HG03558 (cell line): ENCODE data around the gene CRACR2A.

Experiments
- ATAC-seq: cut with Tn5 transposase; IDR thresholded peaks from one replicate; pipeline ENCODE4 v1.9.1; 2021; ENCODE audit warnings: moderate number of reproducible peaks; ENCODE audit not compliant: unreplicated experiment; ENCODE audit errors: extremely low read depth

The CRACR2A gene

DNA sequence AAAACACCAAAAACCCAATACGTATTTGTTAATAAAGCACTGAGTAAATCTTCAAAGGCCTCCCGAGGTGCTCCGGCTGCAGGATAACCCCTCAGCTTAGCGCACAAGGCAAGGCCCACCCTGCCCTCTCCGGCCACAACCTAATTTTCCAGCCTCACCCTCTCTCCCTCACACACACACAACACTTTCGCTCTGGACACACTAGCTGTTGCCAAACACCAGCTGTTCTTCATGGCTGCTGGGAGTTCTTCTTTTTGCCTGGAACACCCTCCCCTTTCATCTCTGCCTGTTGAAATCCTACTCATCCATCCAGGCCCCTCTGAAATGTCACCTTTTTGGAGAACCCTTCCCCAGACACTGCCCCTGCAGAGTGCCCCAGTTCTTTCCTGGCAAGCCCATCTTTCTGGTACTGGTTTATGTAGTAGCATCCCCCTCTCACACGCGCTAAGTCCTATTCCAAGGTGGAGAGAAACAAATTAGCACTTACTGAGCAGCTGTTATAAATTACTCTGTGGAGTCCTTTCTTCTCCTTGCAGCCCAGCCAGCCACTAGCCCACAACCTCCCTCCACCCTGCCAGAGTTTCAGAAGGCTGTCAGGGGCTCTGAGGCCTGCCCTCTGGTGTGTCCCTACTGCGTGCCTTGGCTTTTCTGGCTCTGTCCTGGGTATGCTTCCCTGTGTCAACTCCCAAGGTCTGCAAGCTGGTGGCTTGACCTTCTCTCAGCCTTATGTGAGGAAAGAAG lies 805 bp upstream of the CRACR2A start:
- no peak for ATAC-seq

DNA sequence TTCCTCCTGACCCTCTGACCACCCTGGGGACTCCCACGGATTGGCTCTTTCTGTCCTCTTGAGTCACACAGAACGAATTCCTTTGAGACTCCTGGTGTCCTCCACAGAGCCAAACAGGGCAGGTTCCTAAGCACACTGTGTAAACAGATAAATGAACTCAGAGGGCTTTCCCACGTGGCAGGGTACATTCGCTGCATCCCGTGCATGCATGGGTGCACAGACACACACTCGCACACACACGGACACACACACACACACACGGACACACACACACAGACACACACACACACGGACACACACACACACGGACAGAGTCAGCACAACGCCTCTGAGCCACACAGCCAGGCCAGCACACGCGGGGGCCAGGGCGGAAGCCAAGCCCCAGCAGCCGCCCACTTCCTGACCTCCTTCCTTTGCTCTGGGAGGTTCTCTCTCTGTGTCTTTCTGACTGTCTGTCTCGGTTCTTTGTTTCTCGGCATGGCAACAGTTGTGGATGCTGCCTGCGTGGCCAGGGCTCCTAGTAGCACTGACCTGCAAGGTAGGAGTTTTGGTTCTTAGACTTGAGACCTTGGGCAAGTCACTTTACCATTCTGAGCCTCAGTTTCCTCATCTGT lies 706 bp downstream of the CRACR2A start:
- ATAC-seq = peak; percentile 24

DNA sequence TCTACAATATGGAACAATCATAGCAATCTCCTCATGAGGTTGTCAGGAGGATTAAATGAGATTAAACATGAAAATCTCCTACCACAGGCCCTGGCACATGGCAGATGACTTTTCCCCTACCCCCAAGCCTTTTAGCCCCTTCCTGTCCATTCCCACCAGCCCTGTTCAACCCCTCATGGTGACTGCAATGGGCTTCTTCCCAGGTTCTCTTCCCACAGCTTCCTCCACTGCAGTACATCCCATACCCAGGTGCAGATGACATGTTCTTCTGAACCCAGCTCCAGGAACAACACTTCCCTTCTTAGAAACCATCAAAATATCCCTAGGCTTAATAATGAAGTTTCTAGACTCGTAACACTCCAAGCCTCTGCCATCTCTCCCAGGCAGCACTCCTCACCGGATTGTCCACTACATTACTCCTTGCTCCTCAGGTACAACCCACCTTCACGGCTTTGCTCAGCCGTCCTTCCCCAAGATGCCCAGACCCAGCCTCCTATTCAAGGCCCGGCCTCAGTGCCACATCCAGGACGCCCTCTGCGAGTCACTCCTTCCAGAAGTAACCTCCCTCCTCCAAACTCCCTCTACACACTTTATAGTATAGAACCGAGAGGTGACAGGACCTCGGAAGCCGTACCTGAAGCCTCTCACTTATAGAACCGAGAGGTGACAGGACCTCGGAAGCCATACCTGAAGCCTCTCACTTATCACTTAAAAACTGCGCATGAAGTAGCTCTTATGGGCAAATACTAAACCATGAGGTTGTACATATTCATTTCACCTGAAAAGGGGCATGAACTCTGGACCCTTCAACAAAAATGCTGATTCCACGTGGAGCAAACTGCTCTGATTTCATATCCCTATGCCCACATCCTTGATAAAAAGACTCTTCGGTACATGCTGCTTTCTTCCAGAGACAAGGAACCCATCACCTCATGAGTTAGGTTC lies 1.5 kb downstream of the CRACR2A start:
- ATAC-seq = no peak

DNA sequence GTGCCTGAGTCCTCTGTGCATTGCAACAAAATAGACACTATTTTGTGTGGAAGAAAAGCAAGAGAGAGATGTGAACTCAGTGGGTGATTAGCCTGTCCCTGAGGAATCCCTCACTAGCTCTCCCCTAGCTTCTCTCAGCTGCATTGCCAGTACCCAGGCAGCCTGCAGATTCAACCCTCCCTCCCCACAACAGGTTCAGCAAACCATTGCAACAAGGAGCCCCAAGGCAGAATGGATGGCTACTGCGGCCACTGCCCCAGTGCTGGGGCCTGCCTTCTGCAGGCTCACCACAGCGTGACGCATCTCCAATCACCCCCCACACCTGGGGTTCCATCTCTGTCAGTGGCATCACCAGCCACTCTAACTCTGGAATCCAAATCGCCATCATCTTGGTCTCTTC lies 2.3 kb downstream of the CRACR2A start:
- ATAC-seq = no peak

DNA sequence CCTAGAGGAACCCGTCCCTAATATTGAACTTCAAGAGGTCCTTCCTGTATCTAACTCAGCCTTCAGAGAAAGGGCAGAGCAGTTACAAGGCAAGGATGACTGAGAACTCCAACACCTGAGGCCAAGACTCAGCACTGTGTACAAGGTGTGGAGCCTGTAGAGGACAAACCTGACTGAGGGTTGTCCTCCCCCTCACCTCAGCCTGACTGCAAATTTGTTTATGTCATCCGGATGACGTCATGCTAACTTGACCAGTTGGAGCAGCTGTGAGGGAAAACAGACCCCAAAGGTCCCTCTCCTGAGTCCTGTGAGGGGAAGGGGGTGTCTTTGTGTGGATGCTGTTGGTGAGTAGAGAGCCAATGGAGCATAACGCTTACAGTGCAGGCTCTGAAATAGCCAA lies 4.3 kb downstream of the CRACR2A start:
- no peak for ATAC-seq

DNA sequence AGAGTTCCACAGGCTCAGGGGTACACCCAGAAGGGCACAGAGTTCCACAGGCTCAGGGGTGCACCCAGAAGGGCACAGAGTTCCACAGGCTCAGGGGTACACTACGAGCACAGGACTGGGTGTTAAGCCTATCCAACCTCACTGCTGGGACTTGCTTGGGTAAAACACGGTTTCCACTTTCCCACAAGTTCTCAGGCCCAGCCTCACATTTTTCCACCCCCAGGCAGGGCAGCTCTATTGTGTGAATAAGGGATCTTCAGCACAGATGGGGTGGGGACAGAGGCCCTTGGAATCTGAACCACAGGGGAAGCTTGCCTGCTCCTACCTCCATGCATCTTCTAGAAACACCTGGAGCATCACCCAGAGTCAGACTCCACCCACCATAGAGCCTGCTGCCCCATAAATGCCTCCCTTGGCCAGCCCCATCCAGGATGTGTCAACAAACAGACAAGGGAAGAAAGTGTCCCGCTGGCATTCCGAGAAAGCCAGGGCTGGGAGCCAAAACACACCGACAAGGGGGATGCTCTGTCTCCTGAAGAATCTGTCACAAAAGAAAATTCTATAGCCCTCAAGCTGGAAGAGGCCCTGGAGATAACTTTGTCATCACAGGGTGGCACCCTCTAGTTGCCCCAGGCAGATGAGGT lies 4.8 kb downstream of the CRACR2A start:
- ATAC-seq = no peak

DNA sequence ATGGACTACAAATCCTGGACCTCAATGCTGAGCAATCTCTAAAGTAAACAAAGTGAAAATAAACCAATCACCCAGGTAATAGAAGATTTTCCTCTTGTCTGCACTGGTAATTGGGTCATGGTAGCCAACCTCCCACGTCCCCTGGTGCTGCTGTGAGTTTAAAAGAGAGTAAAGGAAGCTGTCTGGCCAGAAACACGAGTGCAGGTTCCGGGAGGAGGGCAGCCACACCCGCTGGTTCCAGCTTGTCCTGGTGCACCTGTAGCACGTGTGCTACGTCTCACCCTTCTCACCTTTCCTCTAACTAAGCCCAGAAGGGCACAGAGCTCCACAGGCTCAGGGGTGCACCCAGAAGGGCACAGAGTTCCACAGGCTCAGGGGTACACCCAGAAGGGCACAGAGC lies 5.4 kb downstream of the CRACR2A start:
- no peak for ATAC-seq

DNA sequence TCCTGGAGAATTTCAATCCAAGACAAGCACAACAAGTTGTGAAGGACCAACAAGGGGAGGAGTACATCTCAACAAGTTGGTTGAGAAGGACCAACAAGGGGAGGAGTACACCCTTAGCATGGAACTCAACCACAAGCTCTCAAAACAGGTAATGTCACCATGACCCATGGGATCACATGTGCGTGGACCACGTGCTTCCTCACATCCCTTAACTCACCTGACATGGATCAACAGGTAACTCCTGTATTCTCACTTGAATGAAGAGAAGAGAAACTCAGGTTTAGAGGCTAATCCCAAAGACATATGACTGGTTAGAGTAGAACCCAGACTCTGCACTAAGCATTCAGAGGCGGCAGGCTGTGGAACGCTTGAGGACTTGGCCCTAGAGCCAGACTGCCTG lies 6.2 kb downstream of the CRACR2A start:
- no peak for ATAC-seq

DNA sequence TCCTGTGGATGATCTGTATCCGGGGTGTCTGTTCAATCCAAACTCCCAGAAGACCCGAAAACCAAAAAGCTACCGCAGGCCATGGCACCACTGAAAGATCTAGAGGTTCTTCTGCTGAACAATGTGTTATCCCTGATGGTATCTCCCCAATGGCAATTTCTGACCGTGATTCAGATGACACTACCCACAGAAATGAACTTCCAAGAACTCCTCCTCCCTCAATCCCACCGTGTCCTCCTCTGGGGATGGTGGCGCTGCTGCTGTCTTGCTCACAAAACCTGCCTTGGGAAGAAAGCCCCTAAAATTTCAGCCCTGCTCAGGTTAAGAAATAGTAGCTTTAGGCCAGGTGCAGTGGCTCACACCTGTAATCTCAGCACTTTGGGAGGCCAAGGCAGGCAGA lies 7.8 kb downstream of the CRACR2A start:
- ATAC-seq = no peak

DNA sequence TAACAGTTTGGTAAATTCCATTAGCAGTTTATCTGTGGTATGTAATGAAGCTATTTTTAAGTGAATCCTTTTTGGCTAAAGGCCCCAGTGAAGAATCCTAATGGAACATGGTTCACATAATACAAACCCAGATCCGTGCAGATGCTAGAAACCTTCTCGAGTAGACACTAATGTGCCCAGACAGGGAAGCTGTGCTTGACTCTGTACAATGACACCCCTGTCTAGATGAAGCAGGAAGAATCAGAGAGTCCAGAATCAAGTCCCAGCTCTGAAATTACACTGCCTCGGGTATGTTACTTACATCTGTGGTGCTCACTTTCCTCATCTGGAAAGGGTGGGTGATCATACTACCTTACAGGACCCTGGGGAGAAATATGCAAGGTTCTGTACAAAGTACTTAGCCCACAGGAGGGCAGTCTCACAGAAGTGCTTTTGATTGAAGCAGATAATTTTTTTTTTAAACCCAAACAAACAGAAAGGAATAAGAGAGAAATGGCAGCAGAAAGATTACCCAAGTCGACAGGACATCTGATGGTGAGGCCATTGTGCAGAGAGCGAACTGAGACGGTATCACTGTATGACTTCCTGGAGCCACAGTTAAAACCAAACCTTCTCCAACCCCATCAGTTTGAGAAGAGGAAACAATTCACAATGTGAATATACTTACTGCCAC lies 8.5 kb downstream of the CRACR2A start:
- no peak for ATAC-seq

DNA sequence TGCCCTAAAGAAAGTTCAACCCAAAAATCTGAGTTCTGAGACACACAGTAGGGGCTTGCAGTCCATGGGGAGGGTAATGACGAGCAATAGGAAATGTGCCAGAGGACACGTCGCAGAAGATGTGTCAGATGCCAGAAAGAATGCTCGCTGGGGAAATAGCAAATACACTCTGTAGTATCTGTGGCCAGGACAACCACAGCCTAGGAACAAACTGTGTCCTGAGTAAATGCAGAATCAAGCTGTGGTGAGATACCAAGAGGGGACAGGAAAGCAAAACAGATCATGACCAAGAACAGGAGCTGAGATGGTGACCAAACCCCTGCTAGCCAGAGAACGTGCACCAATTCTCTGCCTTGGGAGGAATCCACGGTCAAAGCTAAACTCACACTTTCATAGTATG lies 9.1 kb downstream of the CRACR2A start:
- ATAC-seq = no peak

DNA sequence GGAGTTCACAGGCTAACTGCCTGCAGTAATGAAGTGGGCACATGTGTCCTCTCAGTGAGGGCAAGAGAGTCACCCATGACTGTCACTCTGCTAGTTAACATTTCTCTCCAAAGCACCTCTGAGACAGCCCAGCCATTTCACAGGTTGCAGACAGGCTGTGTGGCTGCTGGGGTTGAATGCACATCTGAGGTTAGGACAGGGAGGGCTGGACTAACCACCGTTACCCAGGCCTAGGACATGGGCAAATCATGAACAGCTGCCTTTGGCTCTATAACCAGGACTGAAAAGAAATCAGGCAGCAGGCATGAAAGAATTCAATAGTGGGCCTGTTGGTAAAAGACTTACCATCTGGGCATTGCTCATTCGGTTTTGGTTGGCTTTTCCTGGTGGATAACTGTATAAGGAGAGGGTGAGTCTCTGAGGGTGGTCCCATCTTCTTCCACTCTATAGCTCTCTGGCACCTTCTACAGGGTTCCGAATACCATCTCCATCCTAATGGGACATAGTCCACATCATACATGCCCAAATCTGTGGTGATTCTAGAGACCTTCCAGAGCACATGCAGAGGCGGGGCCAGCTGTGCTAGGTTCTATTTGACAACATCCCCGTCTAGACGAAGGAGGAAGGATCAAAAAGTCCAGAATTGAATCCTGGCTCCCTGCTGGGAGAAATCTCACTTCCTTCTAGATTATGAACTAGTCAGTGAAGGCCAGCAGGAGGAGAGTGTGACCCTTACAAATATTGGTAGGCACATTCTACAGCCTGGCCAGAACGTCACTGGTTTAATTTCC lies 10.8 kb downstream of the CRACR2A start:
- ATAC-seq = no peak

DNA sequence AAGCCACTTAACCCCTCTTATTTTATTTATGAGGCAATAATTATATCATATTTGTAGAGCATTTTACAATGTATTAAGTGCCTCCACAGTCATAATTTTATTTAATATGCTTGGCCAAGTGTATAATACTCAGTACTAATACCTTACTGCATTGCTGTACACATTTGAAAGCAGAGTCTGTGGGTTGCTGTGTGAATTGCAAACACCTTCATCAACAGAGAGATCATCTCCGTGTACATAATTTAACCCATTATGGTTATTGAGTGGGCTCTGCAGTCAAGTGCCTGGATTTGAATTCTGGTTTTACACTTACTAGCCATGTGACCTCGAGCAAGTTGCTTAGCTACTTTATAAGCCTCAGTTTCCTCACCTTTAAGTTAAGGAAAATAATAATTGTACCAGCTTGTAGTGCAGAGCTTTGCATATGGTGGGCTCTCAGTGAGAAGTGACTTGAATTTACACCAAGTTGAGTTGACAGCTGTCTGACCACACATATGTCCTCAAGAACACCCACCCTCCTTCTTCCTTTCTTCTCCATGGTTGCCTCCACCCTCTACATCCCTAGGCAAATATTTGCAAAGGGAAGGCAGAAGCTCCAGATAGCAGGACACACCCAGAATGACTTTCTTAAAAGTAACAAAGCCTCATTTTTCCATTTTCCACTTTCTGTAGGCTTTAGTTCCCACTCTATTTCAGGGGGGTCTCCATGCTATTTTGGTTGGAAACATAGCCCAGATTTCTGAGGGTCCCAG lies 12.3 kb downstream of the CRACR2A start:
- no peak for ATAC-seq

DNA sequence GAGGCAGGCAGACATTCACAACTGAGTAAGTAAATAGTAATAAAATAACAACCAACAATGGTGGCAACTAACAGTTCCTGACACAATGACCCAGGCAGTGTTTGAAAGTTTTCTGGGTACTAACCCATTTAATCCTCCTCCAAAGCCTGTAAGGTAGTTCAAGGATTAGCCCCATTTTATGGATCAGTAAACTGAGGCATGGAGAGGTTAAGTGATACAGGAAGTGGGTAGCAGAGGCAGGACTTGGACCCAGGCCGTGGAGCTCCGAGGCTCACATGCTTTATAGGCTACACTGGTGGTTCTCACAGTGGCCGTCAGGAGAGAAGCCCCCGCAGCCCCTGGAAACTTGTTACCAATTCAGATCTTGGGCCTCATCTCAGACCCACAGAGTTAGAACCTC lies 17.5 kb downstream of the CRACR2A start:
- ATAC-seq = no peak

DNA sequence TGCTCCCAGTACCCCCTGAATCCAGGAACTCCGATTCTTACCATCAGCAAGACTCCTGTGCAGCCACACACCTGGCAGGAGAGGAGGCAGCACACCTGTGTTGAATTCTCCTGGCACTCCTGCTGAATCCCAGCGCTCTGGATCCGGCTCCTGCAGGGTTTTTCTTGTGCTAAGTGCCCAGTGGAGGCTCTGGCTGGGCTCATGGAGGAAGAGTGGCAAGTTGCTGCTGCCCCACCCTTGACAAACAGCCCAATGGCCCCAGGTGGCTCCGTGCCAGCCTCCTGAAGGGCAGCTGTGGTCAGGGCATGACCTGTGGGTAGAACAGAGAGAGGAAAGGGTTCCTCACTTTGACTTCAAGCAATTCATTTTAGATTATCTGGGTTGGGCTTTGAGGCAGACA lies 20.0 kb downstream of the CRACR2A start:
- no peak for ATAC-seq

DNA sequence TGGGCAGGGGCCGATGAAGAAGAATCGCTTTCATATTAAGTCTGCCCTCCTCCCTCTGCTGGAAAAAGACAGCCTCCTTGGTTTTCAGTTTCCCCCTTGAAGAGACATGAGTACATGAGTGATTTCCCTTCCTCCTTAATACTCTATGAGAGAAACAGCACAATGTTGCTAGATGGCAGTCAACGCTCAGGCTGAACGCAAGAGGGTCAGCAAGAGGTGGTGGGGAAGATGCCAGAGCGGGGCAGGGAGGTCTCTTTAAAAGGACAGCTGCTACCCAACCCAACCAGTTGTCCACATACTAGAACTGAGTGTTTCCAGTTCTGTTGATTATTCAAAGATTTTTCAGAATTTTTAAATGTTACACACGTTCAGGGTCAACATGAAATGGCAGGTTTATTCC lies 22.8 kb downstream of the CRACR2A start:
- ATAC-seq = no peak

DNA sequence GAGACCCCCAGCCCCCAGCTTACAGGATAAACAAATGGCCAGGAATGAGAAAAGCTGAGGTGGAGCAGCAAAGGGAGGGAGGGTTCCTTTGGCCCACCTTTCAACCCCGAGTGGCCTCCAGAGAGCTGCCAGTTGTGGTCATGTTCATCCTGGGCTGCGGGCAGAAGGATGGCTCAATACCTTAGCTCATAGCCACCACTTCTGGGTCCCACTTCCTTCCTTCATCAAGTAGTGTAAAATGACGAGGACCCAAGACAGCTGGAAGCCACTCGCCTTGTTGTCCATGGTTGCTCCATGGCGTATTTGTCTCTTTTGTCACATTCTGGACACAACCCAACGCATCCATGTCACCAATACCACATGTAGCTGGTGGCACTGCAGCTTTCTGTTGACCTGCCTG lies 24.2 kb downstream of the CRACR2A start:
- ATAC-seq = no peak

DNA sequence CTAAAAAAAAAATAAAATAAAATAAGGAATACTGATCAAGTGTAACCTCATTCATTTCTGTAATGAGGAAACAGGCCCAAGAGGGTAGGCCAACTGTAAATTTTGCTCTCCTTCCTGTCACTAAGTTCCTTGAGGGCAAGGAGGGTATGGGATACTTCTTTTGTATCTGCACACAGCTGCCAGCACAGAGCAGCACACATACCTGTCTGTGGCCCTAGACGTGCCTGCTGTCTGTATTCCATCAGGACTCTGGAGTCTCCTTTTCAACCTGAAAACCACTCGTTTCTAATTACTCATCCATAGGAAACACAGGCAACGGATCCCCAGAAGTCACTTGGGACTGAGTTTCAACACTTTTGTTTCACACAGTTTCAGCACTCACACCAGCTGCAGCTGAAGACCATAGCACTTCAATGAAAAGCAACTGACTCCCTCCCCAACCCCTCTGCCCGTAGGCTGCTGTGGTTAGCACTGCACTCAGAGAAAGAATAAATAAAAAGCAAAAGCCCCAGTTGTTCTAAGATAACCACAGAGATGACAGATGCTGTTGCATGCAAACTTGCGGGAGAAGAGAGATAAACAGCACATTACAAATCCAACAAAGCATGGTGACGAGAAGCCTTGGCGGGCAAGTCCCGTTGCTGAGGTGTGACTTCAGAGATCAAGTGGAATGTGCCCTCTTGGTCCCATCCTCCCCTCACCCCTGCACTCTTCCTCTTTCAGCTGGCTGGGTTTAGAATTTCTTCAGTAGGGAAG lies 24.9 kb downstream of the CRACR2A start:
- ATAC-seq = peak; percentile 76
